Measurements from ENCODE around the gene EML1. TPM values are rescaled to one million over a fixed set of nuclear protein-coding genes. Genes with fewer than 3 reads are reported as not detected.

Gene EML1
- total RNA-seq, 1 experiment from 2014 or later: 7.2 TPM

GRCh38 chr14:99982537-99983250 lies 189.5 kb downstream of the EML1 start:
- CTCF ChIA-PET: interaction anchor here (1.0 to 5.5 kb wide), 5 partner anchors 29 to 210 kb away, joined by 3 to 31 read pairs (median 4); no protein-coding TSS in a partner anchor

GRCh38 chr14:99983251-99984015 lies 190.2 kb downstream of the EML1 start:
- no peak for DNase-seq
- Mint-ChIP-seq H3K4me1 (ENCODE audit: low read depth, unreplicated experiment) (peaks cover 7% of the 10 kb centered on the region), H3K9me3 (ENCODE audit: unreplicated experiment) (no peaks in the 10 kb centered on the region), H3K27ac (ENCODE audit: unreplicated experiment) (no peak overlapping the region), H3K27me3 (ENCODE audit: insufficient read depth, unreplicated experiment) (no peaks in the 10 kb centered on the region), H3K4me3 (ENCODE audit: unreplicated experiment) (no peak overlapping the region), H3K36me3 (ENCODE audit: insufficient read depth, unreplicated experiment) (no peaks in the 10 kb centered on the region)
- TF ChIP-seq CTCF (IDR thresholded peaks at IDR 0.05; ENCODE audit: insufficient read depth in 1 of 2, low read depth in 1 of 2, low read length in 1 of 2, severe bottlenecking in 1 of 2, unreplicated experiment in 1 of 2): no peak
- no peaks in the 10 kb centered on the region for H3K27me3 ChIP-seq (replicated peaks; ENCODE audit: control insufficient read depth, insufficient read depth, low read length)
- H3K9me3 ChIP-seq: no peaks in the 10 kb centered on the region
- H3K4me1 ChIP-seq: no peaks in the 10 kb centered on the region
- BruUV-seq (replicated peaks): no TSS peak
- H3K36me3 ChIP-seq (ENCODE audit: control insufficient read depth, insufficient read depth, low read length): no peaks in the 10 kb centered on the region
- intact Hi-C loops (cut with micrococcal nuclease; ENCODE audit: unreplicated experiment): no loop called here
- H3K4me3 ChIP-seq (ENCODE audit: low read depth, low read length): no peak overlapping the region
- POLR2A ChIA-PET: no interaction called here
- CTCF ChIA-PET: interaction anchor here (1.0 to 5.5 kb wide), 5 partner anchors 29 to 209 kb away, joined by 3 to 31 read pairs (median 4); no protein-coding TSS in a partner anchor

More at GRCh38 chr14:99982537-99983250, 189.5 kb downstream of the EML1 start:
- no peaks in the 10 kb centered on the region for H3K36me3 Mint-ChIP-seq (ENCODE audit: insufficient read depth, unreplicated experiment)
- H3K4me1 ChIP-seq: no peaks in the 10 kb centered on the region
- H3K9me3 ChIP-seq: no peaks in the 10 kb centered on the region
- POLR2A ChIA-PET: no interaction called here
- H3K27ac Mint-ChIP-seq (ENCODE audit: unreplicated experiment): no peak overlapping the region
- H3K27me3 Mint-ChIP-seq (ENCODE audit: insufficient read depth, unreplicated experiment): no peaks in the 10 kb centered on the region
- H3K4me3 ChIP-seq (ENCODE audit: low read depth, low read length): no peak overlapping the region
- H3K9me3 Mint-ChIP-seq (ENCODE audit: unreplicated experiment): no peaks in the 10 kb centered on the region
- BruUV-seq (replicated peaks): no TSS peak
- TF ChIP-seq CTCF (IDR thresholded peaks at IDR 0.05; ENCODE audit: insufficient read depth in 1 of 2, low read depth in 1 of 2, low read length in 1 of 2, severe bottlenecking in 1 of 2, unreplicated experiment in 1 of 2): peak; percentile 82 to 89
- no peak overlapping the region for H3K4me3 Mint-ChIP-seq (ENCODE audit: unreplicated experiment)
- no peaks in the 10 kb centered on the region for H3K27me3 ChIP-seq (replicated peaks; ENCODE audit: control insufficient read depth, insufficient read depth, low read length)
- peak in 1 of 2 experiments; percentile 67 for DNase-seq
- peaks cover 7% of the 10 kb centered on the region for H3K4me1 Mint-ChIP-seq (ENCODE audit: low read depth, unreplicated experiment)
- no peaks in the 10 kb centered on the region for H3K36me3 ChIP-seq (ENCODE audit: control insufficient read depth, insufficient read depth, low read length)
- intact Hi-C loops (cut with micrococcal nuclease; ENCODE audit: unreplicated experiment): loop anchor here (1.0 kb wide), 3 partner anchors 43 to 211 kb away; no protein-coding TSS in a partner anchor

GRCh38 chr14:99984036-99984435 lies 190.8 kb downstream of the EML1 start:
- ChIA-PET POLR2A (no interaction called here), CTCF (interaction anchor here (1.5 to 5.5 kb wide), 2 partner anchors 41 to 209 kb away, joined by 9 to 31 read pairs; no protein-coding TSS in a partner anchor)
- Mint-ChIP-seq H3K27ac (ENCODE audit: unreplicated experiment) (no peak overlapping the region), H3K27me3 (ENCODE audit: insufficient read depth, unreplicated experiment) (no peaks in the 10 kb centered on the region), H3K4me3 (ENCODE audit: unreplicated experiment) (no peak overlapping the region), H3K36me3 (ENCODE audit: insufficient read depth, unreplicated experiment) (no peaks in the 10 kb centered on the region), H3K9me3 (ENCODE audit: unreplicated experiment) (no peaks in the 10 kb centered on the region), H3K4me1 (ENCODE audit: low read depth, unreplicated experiment) (peaks cover 7% of the 10 kb centered on the region)
- intact Hi-C loops (cut with micrococcal nuclease; ENCODE audit: unreplicated experiment): no loop called here
- H3K27me3 ChIP-seq (replicated peaks; ENCODE audit: control insufficient read depth, insufficient read depth, low read length): no peaks in the 10 kb centered on the region
- no peaks in the 10 kb centered on the region for H3K36me3 ChIP-seq (ENCODE audit: control insufficient read depth, insufficient read depth, low read length)
- no peak overlapping the region for H3K4me3 ChIP-seq (ENCODE audit: low read depth, low read length)
- no peak for DNase-seq
- H3K4me1 ChIP-seq: no peaks in the 10 kb centered on the region
- no peaks in the 10 kb centered on the region for H3K9me3 ChIP-seq
- no peak for TF ChIP-seq CTCF (IDR thresholded peaks at IDR 0.05; ENCODE audit: insufficient read depth in 1 of 2, low read depth in 1 of 2, low read length in 1 of 2, severe bottlenecking in 1 of 2, unreplicated experiment in 1 of 2)
- BruUV-seq (replicated peaks): no TSS peak
